DMS79 (cell line): ENCODE results near the gene RNU6-9.

Experiments used
- DNase-seq: peaks from one replicate; lab custom pipeline; 2025; lab: John Stamatoyannopoulos, UW

Gene RNU6-9

DNA sequence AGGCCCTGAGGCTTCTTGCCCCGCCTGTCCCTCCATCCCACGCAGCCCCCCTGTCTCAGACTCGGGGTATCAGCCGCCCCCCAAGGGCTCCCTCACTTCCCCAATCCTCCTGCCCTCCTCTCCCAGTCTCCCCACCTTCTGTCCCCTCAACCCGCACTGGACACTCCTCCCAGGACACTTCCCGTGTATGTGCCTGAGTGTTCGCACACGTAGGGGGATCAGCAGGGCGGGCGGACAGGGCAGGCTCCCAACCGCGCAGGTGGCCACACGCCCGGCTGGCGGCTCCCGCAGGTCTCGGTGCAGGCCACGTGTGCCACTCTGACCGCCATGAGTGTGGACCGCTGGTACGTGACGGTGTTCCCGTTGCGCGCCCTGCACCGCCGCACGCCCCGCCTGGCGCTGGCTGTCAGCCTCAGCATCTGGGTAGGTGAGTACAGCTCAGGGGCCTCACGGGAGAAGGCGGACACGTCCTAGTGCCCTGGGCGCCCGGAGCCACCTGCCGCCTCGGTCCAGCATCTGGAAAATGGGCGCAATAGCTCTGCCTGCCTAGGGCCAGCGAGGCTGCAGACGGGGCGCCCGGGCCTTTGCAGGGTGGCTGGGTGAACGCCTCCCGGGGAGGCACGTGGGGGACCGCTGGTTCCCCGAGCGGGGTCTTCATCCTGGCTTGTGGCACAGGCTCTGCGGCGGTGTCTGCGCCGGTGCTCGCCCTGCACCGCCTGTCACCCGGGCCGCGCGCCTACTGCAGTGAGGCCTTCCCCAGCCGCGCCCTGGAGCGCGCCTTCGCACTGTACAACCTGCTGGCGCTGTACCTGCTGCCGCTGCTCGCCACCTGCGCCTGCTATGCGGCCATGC lies 26.1 kb downstream of the RNU6-9 start:
- DNase-seq = no peak

DNA sequence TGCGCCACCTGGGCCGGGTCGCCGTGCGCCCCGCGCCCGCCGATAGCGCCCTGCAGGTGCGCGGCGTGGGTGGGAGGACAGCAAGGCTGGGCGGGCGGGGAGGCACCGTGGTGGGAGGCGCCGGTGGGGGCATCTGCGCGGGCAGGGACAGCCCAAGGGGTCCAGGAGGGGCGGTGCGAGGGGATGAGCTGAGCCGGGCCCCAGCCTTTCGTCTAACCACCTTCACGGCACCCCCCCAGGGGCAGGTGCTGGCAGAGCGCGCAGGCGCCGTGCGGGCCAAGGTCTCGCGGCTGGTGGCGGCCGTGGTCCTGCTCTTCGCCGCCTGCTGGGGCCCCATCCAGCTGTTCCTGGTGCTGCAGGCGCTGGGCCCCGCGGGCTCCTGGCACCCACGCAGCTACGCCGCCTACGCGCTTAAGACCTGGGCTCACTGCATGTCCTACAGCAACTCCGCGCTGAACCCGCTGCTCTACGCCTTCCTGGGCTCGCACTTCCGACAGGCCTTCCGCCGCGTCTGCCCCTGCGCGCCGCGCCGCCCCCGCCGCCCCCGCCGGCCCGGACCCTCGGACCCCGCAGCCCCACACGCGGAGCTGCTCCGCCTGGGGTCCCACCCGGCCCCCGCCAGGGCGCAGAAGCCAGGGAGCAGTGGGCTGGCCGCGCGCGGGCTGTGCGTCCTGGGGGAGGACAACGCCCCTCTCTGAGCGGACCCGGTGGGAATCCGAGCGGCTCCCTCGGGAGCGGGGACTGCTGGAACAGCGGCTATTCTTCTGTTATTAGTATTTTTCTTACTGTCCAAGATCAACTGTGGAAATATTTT lies 27.0 kb downstream of the RNU6-9 start:
- DNase-seq = peak; percentile 20

DNA sequence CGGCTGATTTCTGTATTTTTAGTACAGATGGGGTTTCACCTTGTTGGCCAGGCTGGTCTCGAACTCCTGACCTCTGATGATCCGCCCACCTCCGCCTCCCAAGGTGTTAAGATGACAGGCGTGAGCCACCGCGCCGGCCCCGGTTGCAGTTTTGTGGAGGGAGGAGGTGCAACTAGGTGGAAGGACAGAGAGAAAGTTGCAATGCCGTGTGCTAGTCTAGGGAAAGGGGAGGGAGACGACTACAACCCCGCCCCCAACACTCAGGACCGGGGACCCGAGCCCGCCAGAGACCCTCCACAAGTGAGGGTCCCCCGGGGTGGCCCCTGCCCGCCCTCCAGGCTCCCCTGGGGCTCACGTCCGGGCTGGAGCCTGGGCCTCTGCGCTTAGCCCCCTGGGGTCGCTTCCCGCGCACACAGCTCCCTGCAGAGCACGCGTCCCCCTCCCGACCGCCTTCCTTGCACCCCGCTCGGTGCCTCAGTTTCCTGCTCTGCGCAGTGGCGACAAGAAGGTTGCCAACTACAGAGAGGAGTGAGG lies 31.3 kb downstream of the RNU6-9 start:
- DNase-seq = no peak

DNA sequence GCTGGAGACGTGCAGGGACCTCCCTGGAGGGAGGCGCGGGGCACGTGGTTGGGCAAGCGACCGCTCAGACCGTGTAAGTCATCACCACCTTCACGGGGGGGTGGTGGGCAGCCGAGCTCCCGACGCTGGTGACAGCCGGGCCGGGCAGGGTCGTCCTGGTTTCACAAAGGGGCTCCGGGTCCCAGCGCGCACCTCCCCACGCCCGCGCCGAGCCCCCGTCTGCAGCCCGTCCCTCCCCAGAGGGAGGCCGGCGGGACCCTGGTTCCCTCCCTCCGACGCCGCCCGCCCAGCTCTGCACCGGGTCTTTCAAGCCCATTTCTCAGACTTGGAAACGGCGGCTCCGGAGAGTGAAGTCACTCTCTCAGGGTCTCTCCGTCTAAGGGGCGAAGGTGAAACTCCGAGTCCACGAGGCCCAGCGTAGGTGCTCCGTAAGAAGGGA lies 31.8 kb downstream of the RNU6-9 start:
- DNase-seq = peak; percentile 51

DNA sequence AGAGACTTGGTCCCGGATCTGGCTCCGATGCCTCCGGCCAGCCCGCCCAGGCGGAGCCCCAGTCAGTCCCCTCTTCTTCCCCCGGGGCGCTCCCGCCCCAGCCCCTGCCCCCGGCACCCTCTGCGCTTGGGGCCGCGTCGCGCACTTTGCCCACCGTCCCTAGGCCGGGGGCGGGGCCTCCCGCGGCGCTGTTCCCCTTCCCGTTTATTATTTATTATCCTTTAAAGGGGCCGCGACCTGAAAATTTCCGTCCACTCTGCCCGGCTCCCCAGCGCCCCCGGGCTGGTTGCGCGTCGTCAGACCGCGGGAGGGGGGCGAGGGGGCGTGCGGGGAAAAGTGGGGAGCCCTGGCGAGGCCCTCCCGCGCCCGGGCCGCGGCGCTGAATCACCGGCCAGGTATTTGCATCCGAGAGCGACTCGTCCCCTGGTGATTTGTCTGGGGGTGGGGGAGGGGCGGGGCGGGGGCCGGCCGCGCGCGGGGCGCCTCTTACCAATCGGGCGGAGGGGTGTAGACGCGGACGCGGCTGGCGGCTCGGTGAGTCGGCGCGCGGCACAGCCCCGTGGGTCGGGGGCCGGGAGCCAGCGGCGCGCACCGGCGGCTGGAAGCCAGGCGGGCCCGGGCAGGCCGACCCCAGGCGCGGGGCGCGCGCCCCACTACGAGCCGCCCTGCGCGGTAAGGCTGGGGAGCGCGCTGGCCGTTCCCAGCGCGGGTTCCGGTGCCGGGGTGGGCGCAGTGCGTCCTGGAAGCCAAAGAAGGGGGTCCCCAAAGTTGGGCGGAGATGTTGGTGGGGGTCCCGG lies 32.4 kb downstream of the RNU6-9 start, which contains the start of gene ARID3A:
TSS of gene ARID3A (plus strand) at position 510 of the 797 bp plus-strand sequence. CDS start 3,494 bp downstream, outside the sequence.
- peak; percentile 51 for DNase-seq

DNA sequence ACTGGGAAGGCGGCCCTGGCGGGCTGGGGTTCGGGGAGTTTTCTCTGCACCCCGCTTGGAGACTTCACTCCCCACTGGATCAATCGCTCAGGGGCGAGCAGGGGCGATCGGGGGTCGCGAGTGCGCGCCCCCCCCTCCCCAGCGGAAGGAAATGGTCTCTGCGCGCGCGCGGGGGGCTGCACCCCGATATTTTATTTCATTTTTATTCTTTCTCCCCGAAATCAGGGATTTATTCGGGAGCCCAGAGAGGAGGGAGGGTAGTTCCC lies 33.0 kb downstream of the RNU6-9 start:
- no peak for DNase-seq

DNA sequence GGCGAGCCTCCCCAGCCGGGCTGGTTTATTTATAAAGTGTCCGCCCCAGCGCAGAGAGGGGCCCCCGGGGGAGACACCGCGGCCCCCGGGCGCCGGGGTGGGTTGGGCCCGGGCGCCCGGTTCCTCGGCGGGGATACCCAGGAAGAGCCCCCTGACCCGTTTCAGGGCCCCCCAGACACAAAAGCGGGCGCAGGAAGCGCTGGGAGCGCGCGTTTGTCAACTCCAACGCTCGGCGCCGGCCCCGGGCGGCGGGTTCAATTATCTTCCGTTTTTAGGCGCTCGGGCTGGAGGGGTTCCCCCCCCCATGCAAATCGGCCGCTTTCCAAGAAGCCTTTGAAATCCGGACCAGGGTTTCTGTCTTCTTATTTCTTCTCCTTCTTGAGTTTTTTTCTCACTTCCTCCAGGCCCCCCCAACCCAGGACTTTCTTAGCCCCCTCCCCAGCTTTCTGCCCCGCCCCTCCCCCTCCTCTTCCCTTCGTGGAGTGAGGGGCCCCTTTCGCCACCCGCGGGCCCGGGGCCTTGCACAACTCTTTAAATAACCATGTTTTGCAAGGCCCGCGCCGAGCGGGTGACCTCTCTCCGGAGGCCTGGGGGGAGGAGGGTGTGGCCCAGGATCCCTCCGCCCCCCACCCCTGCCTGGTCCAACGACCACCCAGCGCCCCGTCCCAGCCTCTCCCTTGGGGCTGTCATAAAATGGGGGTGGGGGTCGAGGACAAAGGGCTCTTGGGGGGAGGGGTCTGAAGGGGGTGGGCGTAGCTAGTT lies 33.5 kb downstream of the RNU6-9 start:
- no peak for DNase-seq

DNA sequence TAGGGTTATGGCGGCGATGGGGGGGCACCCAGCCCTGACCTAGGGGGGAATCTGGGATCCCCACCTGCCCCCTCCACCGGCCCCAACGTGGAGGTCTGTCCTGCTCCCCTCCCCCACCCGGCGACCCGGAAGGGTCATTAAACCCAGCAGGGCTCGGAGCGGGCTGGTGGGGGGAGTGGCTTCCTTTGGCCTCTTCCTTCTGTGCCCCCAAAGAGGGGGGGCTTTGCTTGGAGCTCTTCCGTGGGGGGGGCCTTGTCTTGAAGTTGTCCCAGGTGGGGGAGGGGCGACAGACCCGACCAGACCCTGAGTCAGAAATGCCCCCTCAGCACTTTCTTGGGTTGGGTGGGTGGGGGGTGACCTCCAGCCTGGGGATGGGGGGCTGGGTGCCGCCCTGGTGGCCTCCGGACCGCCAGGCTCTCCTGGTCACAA lies 34.1 kb downstream of the RNU6-9 start:
- no peak for DNase-seq

DNA sequence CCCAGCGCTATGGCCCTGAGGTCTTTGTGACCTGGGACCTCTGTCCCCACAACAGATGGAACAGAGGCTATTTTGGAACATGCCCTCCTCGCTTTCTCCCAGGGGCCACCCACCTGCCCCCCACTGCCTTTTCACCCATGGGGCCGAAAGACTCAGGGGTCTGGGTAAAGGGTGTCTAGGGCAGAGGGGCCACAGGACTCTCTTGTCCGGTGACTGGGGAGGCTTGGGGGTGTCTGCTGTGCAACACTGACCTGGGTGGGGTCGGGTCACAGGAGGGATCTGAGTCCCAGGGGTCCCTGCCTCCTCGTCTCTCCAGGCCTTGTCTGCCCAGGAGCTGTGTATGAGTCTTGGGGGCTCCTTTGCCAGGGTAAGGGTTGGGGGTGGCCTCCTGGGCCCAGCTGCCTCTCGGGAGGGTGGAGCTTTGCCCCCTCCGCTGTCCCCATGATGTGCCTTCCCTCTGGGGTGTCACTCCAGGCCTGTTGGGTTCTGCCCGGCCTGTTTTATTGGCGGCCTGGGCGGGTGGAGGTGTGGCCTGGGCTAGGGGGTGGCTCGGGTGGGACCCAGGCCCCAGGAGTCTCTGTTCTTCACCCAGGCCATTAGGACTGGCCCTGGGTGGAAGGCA lies 34.6 kb downstream of the RNU6-9 start:
- no peak for DNase-seq

DNA sequence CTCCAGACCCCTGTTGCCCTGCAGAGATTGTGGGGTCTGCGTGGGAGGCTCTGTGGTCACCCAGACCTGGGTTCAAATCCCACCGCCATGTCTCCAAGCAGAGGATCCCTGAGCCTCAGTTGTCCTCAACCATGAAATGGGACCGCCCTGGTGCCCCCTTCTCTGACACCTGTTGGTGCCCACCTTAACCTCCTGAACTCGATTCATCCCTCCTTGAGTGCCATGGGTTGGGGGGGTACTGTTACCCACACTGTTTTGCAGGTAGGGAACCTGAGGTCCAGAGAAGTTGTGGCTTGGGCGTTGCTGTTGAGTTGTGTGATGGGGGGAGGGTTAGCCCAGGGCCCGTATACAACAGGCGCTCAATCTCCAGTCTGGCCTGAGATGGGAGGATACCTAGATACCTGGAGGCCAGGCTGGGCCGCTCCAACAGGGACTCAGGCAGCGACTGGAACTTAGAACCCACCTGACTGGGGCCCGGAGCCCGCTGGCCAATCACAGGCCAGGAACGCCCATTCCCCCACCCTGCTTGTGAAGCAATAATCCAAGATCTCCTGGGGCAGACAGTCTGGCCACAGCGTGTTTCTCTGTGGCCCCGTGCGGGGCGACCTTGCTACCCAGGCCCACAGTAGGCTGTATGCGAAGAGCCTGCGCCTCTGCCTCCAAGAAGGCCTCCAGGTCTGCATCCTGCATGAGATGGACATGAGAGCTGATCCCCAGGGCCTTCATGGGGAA lies 35.4 kb downstream of the RNU6-9 start:
- no peak for DNase-seq

DNA sequence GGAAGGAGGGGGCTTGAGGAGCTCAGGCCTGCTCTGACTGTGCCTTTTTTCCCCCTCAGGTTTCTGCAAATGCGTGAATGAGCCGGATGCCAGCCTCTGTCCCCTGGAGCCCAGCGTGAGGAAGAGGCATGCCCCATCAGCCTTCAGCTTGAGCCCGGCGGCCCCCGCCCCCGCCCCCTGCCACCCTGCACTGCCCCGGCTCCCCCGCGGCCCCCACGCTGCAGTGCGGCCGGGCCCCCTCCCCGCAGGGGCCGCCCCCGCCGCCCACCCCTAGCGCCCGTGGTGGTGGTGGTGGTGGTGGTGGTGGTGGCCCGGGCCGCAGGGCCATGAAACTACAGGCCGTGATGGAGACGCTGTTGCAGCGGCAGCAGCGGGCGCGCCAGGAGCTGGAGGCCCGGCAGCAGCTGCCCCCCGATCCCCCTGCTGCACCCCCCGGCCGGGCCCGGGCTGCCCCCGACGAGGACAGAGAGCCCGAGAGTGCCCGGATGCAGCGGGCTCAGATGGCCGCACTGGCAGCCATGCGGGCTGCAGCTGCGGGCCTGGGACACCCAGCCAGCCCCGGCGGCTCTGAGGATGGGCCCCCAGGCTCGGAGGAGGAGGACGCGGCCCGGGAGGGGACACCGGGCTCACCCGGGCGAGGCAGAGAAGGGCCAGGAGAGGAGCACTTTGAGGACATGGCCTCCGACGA lies 36.1 kb downstream of the RNU6-9 start:
- DNase-seq = no peak

DNA sequence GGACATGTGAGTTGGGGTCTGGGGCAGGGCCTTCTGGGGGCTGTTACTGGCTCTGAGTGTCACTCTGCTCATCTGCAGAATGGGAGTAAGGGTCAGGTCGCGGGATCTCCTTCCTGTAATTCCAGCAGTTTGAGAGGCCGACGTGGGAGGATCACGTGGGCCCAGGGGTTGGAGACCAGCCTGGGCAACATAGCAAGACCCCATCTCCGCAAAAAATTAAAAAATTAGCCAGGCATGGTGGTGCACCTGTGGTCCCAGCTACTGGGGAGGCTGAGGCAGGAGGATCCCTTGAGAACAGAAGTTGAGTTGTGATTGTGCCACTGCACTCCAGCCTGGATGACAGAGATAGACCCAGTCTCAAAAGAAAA lies 36.6 kb downstream of the RNU6-9 start:
- DNase-seq = no peak

DNA sequence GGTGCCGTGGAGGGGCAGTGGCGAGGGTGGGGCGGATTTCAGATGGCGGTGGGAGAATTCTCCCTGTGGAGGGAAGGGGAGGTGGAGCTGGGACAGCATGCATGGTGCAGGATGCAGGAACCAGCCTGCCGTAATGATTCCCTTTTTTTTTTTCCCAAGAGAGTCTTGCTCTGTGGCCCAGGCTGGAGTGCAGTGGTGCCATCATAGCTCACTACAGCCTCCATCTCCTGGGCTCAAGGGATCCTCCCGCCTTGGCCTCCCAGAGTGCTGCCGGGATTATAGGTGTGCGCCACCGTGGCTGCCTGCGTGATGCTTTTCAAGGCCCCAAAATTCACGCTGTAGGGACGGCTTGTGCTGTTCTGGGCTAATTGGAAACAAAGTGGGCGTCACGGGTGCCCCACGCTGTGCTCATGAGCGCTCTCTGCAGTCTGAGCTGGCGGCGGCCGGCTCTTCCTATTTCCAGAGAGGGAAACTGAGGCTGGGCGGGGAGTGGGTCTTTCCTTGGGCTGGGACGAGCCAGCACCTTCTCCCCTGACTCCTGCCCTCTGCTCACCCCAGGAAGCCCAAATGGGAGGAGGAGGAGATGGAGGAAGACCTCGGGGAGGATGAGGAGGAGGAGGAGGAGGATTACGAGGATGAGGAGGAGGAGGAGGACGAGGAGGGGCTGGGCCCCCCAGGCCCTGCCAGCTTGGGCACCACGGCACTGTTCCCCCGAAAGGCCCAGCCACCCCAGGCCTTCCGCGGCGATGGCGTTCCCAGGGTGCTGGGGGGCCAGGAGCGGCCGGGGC lies 38.8 kb downstream of the RNU6-9 start:
- no peak for DNase-seq

DNA sequence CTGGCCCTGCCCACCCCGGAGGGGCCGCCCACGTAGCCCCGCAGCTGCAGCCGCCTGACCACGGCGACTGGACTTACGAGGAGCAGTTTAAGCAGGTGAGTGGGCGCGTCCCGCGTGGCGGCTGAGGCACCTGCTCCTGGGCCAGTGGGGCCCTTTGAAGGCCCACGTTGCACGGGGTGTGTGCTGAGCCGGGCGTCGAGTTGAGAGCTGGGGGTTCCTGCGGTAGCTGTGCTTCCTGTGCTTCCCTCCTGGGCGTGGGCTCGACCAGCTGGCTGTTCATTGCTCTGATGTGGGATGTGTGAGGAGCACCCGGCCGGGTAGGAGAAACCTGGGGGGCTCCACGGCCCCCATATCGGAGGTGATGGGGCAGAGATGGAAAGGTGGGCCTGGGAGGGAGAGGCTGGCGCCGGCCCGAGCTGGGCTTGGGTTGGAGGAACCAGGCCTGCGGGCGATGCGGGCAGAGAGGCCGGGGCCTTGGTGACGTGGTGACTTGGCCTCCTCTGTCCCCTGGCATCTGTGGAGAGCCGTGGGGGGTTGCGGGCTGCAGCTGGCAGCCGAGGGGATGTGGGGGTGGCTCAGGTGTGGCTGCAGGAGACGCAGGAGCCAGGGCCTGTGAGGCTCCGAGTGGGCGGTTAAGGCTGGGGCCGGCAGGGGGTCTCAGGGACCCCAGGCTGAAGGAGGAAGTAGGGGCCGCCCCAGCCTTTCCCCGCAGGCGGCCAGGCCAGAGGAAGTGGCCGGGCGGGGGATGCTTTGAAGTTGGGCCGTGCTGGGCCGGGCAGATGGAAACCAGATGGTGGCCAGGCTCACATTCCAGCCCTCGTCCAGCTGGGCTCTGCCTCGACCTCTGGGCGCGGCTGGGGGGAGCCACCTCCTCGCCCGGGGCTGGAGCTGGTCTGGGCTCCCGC lies 39.6 kb downstream of the RNU6-9 start:
- no peak for DNase-seq

DNA sequence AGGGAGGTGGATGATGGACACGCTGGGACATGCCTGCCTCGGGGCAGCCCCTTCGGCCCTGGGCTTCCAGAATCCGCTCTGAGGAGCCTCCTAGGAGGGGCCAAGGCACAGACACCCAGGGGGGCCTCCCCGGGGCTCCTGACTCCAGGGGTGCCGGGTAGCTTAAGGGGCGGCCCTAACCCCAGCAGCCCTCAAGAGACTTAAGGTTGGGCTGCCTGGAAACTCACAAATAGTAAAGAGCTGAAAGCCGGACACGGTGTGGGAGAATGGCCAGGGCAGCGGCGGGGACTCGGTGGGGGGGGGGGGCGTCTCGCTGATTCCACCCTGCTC lies 40.2 kb downstream of the RNU6-9 start:
- no peak for DNase-seq

DNA sequence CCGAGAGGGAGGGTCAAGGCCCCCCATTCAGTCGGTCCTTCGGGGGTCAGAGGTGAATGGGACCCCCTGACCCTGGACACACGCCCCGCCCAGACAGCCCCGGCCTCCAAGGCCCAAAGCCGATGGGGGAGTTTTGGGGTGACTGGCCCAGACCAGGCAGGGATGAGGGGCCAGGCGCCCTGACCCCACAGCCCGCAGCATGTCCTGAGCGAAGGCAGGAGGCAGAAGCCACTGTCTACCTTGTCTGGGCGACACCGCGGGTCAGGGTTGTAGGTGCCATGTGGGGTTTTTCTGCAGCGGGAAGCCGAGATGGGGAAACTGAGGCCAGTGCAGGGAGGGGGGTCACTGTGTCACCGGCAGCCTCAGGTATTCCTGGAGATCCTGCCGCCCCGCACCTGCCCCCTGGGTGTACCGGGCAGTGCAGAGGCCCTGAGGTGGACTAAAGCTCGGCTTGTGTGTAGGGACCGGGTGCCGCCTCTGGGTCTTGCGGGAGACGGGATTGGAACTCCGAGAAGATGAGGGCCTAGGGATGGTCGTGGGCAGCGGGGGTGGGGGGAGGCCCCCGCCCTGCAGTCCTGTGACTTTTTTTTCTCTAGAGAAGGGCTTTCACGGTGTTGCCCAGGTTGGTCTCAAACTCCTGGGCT lies 41.0 kb downstream of the RNU6-9 start:
- no peak for DNase-seq

DNA sequence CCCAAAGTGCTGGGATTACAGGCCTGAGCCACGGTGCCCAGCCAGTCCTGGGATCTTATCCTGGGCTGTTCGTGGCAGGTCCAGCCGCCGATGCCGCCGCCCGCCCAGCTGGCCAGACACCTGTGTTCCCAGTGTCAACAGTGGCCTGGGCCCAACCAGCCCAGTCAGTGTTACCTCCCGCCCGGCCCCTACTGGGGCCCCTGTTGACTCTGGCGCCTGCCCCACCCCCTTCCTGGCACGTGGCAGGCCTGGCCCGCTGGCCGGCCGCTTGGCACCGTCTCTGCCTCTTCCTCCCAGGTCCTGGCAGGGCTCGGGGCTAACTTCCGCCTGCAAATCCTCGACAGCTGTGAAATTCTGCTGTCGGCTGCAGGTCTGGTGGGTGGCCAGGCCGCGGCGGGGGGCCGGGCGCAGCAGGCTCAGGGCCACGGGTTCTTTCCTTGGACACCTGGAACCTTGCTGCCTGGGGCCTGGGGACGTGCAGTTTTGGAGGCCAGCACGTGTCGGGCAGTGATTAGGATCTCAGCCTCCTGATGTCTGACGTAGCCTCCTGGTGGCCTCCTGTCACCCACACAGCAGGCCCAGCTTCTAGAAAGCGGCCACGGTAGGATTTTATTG lies 41.7 kb downstream of the RNU6-9 start:
- DNase-seq = no peak
